GM23248 (cell line): Measurements from ENCODE around the gene MTUS2. TPM values are rescaled to one million over a fixed set of nuclear protein-coding genes. Genes with fewer than 3 reads are reported as not detected.

Experiments
- DNase-seq: peaks from one replicate; pipeline ENCODE4 v3.0.0-alpha.2; 2015
- H2AFZ ChIP-seq: fragments of 200-600 bp; sonication (generic); 2 replicates; pipeline ENCODE4 v1.6.1; 2016; ENCODE audit warnings: antibody characterized with exemption
- H3F3A ChIP-seq: fragments of 200-600 bp; sonication (generic); 2 replicates; pipeline ENCODE4 v1.6.1; 2016; ENCODE audit warnings: mild to moderate bottlenecking, antibody characterized with exemption, mixed run types; ENCODE audit not compliant: insufficient read depth
- H3K27ac ChIP-seq: fragments of 200-600 bp; sonication (generic); 2 replicates; pipeline ENCODE4 v1.5.1; 2016; ENCODE audit warnings: mild to moderate bottlenecking
- H3K27me3 ChIP-seq: fragments of 200-600 bp; sonication (generic); replicated peaks from 2 replicates; pipeline ENCODE4 v1.6.1; 2016; ENCODE audit warnings: mild to moderate bottlenecking; ENCODE audit not compliant: insufficient read depth
- H3K36me3 ChIP-seq: fragments of 200-600 bp; sonication (generic); 2 replicates; pipeline ENCODE4 v1.6.1; 2016; ENCODE audit warnings: low read depth, mild to moderate bottlenecking
- H3K4me1 ChIP-seq: fragments of 200-600 bp; sonication (generic); 2 replicates; pipeline ENCODE4 v1.6.1; 2016; ENCODE audit warnings: mild to moderate bottlenecking; ENCODE audit not compliant: insufficient read depth
- H3K4me2 ChIP-seq: fragments of 200-600 bp; sonication (generic); one replicate; pipeline ENCODE4 v1.6.1; 2016; ENCODE audit warnings: mild to moderate bottlenecking; ENCODE audit not compliant: unreplicated experiment
- H3K4me3 ChIP-seq: fragments of 200-600 bp; sonication (generic); 2 replicates; pipeline ENCODE4 v1.5.1; 2016; ENCODE audit warnings: mild to moderate bottlenecking
- H3K79me2 ChIP-seq: fragments of 200-600 bp; sonication (generic); 2 replicates; pipeline ENCODE4 v1.6.1; 2016; ENCODE audit warnings: mild to moderate bottlenecking; ENCODE audit not compliant: insufficient read depth
- H3K9ac ChIP-seq: fragments of 200-600 bp; sonication (generic); 2 replicates; pipeline ENCODE4 v1.6.1; 2016; ENCODE audit warnings: mild to moderate bottlenecking
- H3K9me2 ChIP-seq: fragments of 200-600 bp; sonication (generic); 2 replicates; pipeline ENCODE4 v1.6.1; 2016; ENCODE audit warnings: mixed run types, mild to moderate bottlenecking, moderate library complexity; ENCODE audit not compliant: insufficient read depth
- H3K9me3 ChIP-seq: fragments of 200-600 bp; sonication (generic); one replicate; pipeline ENCODE4 v1.6.1; 2017; ENCODE audit warnings: low read depth
- H4K20me1 ChIP-seq: fragments of 200-600 bp; sonication (generic); 2 replicates; pipeline ENCODE4 v1.6.0; 2016; ENCODE audit not compliant: insufficient read depth
- EZH2 ChIP-seq: fragments of 200-600 bp; sonication (generic); IDR thresholded peaks from 2 replicates; pipeline ENCODE4 v1.6.1; 2018; ENCODE audit warnings: antibody characterized with exemption, mild to moderate bottlenecking; ENCODE audit not compliant: insufficient read depth, poor library complexity, severe bottlenecking
- EZH2phosphoT487 ChIP-seq: fragments of 200-600 bp; sonication (generic); IDR thresholded peaks from 2 replicates; pipeline ENCODE4 v1.6.1; 2018; ENCODE audit warnings: antibody characterized with exemption, moderate library complexity, mild to moderate bottlenecking, low read depth; ENCODE audit not compliant: insufficient read depth
- WGBS, 2 experiments: methylation state at CpG; one replicate each; pipeline ENCODE4 v1.1.6; 2015 to 2017; ENCODE audit warnings: low lambda C conversion rate in 2 of 2, low coverage in 1 of 2; ENCODE audit errors: missing lambda C conversion rate in 2 of 2; 5-methylcytosine and 5-hydroxymethylcytosine counted together
- in situ Hi-C: fragments of 300-500 bp; cut with MboI; formaldehyde crosslinking; loops from 2 replicates; pipeline ENCODE4 v1.15.0; 2020
- polyA plus RNA-seq: library from polyadenylated mRNA; unstranded; fragments of >200 nt; fragmentation: Nextera tagmentation; extraction: Ambion mirVana; gene quantifications from 2 replicates; pipeline ENCODE4 v1.2.1, GENCODE V29; 2016
- total RNA-seq: library from RNA; depleted of rRNA; stranded (reverse); fragments of >200 nt; shearing (Covaris generic); gene quantifications from 2 replicates; pipeline ENCODE4 v1.2.3, GENCODE V29; 2014

MTUS2 gene
- total and polyA plus RNA-seq, 2 experiments from 2014 or later: 0.43 to 0.74 TPM

DNA sequence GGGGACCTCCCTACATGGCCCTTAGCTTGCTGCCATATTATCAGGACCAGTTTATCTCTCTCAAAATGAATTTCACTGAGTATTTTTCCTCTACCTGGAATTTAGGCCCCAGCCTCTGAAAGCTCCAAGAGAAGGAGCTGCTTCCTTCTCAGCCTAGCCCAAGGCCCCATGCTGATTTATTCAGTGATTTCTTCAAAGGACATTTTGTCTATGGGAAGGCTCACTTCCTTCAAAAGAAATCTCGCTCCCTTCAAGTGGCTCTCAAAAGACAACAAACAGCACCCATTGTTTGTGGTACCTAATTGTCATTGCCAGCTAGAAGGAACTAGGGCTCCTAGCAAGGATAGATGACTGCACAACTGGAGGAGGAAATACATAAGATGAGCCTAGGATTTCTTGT is 602.9 kb downstream of the MTUS2 start:
- H3K4me3 ChIP-seq: no peak overlapping the region
- no peak overlapping the region for H3K27ac ChIP-seq
- no peak overlapping the region for H3K9ac ChIP-seq
- in situ Hi-C loops: no loop called here
- H2AFZ ChIP-seq: no peak overlapping the region
- no peaks in the 10 kb centered on the region for H3K79me2 ChIP-seq
- no peak for TF ChIP-seq EZH2
- TF ChIP-seq EZH2phosphoT487: no peak
- no peaks in the 10 kb centered on the region for H3K36me3 ChIP-seq
- no peaks in the 10 kb centered on the region for H3K9me3 ChIP-seq
- peaks cover 6% of the 10 kb centered on the region for H3F3A ChIP-seq
- WGBS, 2 experiments: 87 to 92% methylated on average over 1 of the region's 1 CpG
- no peaks in the 10 kb centered on the region for H3K9me2 ChIP-seq
- peaks cover 16% of the 10 kb centered on the region for H3K27me3 ChIP-seq
- no peaks in the 10 kb centered on the region for H4K20me1 ChIP-seq
- peaks cover 6% of the 10 kb centered on the region for H3K4me1 ChIP-seq
- DNase-seq: no peak
- H3K4me2 ChIP-seq: no peak overlapping the region

DNA sequence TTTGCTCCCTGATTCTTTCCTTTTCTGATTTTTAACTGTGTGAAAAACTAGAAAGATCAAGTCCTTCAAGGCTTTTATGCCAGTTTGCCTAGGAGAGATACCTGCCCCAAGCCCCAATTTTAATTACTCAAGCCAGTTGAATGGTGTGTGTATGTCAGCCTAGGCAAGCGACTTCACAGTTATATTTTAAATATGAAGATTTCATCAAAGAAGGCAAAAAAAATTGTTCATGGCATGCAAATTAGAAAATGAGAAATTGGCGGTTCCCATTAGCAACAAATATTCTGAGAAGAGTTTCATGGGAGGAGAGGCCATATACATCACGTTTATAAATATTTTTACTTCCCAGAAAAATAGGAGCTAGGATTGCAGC is 607.8 kb downstream of the MTUS2 start:
- no peak overlapping the region for H3K27ac ChIP-seq
- H4K20me1 ChIP-seq: no peaks in the 10 kb centered on the region
- no peak for TF ChIP-seq EZH2
- no peak for TF ChIP-seq EZH2phosphoT487
- H3K9me2 ChIP-seq: no peaks in the 10 kb centered on the region
- 32 to 33% methylated on average over 3 of the region's 3 CpGs for WGBS, 2 experiments
- in situ Hi-C loops: no loop called here
- no peaks in the 10 kb centered on the region for H3K36me3 ChIP-seq
- H3K4me3 ChIP-seq: peak overlapping the region; percentile 75
- H2AFZ ChIP-seq: peak overlapping the region; percentile 56
- no peak for DNase-seq
- H3K79me2 ChIP-seq: no peaks in the 10 kb centered on the region
- H3K27me3 ChIP-seq: no peaks in the 10 kb centered on the region
- peak overlapping the region; percentile 25; the same call in 1 of the 2 replicates for H3K9ac ChIP-seq
- H3K4me1 ChIP-seq: peaks cover 22% of the 10 kb centered on the region
- H3F3A ChIP-seq: peaks cover 19% of the 10 kb centered on the region
- H3K4me2 ChIP-seq: peak overlapping the region; percentile 88
- no peaks in the 10 kb centered on the region for H3K9me3 ChIP-seq

DNA sequence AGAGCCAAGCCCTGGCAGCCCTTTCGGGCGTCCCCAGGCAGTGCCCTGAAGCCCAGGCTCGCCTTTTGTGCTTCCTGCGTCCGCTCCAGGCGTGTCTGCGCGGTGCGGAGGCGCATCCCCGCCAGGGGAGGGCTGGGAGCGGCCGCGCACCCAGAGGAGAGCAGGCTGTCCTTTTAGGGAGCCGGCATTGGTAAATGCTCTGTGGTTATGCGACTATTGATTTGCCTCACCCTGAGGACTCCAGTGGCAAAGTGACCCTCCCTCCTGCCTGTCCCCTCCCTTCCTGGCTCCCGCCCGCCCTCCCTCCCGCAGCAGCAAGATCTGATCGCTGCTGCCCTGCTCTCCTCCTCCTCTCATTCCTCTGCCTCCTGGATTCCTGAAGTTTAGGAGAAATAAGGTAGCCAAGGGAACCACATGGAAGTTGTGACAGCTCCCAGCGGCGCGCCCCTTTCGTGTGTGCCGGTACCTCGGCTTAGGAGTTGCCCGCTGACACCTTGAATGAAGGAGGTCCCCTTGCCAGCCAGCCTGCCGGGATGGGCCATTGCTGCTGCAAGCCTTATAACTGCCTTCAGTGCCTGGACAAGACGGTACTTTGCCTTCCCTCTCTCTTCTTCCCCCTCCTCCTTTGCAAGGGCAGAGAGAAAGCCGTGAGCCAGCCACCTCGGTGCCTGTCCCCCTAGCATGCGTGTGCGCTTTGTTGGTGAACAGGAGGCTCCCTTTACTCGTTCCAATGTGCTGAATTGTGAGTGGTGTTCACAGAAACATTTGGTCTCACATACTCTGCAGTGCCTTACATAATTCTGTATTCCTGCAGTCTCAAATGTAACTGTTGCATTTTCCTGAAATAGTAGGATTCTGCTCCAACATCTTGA is 608.4 kb downstream of the MTUS2 start:
- H3K9ac ChIP-seq: peak overlapping the region; percentile 25; the same call in 1 of the 2 replicates
- peak; percentile 73 for DNase-seq
- TF ChIP-seq EZH2phosphoT487 (no peak), EZH2 (no peak)

DNA sequence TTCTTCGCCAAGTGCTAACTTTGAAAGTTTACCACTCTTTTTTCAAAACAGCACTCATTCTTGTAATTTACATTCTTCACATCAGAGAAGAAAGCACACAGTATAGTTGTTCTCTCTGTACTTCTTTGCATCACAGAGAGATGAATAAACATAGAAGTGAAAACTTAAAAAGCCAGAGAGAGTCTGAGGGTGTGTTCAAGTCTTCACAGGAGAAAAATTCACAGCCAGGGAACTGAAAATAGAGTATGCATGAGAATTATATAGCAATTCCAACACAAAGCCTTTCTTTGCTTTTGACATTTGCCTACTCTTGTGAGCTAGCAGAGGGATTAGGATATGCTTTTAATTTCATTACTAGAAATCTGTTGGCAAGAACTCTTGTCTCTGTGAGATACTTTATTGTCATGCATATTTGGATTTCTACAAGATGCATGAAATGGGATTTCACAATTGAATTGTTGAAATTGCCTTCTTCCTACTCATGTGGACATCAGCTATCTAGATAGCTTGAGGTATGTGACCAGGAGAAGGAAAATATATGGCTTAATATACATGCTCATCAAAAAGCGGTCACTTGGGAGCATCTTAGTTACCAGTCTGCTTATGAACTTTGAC is 609.3 kb downstream of the MTUS2 start:
- H3K4me2 ChIP-seq: peak overlapping the region; percentile 88
- H2AFZ ChIP-seq: peak overlapping the region; percentile 56
- in situ Hi-C loops: no loop called here
- peak; percentile 64 for DNase-seq
- no peaks in the 10 kb centered on the region for H3K79me2 ChIP-seq
- H3K4me3 ChIP-seq: peak overlapping the region; percentile 75
- no peaks in the 10 kb centered on the region for H3K9me2 ChIP-seq
- H3K9me3 ChIP-seq: no peaks in the 10 kb centered on the region
- 71 to 77% methylated on average over 2 of the region's 2 CpGs for WGBS, 2 experiments
- H3F3A ChIP-seq: peaks cover 32% of the 10 kb centered on the region
- no peaks in the 10 kb centered on the region for H4K20me1 ChIP-seq
- 0 out of 2 replicates have a peak overlapping the region, but pooled peaks have one; percentile 4 for H3K27ac ChIP-seq
- H3K4me1 ChIP-seq: peaks cover 26% of the 10 kb centered on the region
- H3K27me3 ChIP-seq: no peaks in the 10 kb centered on the region
- TF ChIP-seq EZH2: no peak
- TF ChIP-seq EZH2phosphoT487: no peak
- no peaks in the 10 kb centered on the region for H3K36me3 ChIP-seq
- no peak overlapping the region for H3K9ac ChIP-seq

More for the DNA sequence above, 608.4 kb downstream of the MTUS2 start:
- H3F3A ChIP-seq: peaks cover 23% of the 10 kb centered on the region
- peak overlapping the region; percentile 75 for H3K4me3 ChIP-seq
- H3K27ac ChIP-seq: no peak overlapping the region
- H3K9me3 ChIP-seq: no peaks in the 10 kb centered on the region
- H3K4me1 ChIP-seq: peaks cover 22% of the 10 kb centered on the region
- H3K4me2 ChIP-seq: peak overlapping the region; percentile 88
- H3K79me2 ChIP-seq: no peaks in the 10 kb centered on the region
- H4K20me1 ChIP-seq: no peaks in the 10 kb centered on the region
- 2 to 3% methylated on average over 28 to 34 of the region's 34 CpGs for WGBS, 2 experiments
- no peaks in the 10 kb centered on the region for H3K9me2 ChIP-seq
- no peaks in the 10 kb centered on the region for H3K36me3 ChIP-seq
- no peaks in the 10 kb centered on the region for H3K27me3 ChIP-seq
- in situ Hi-C loops: no loop called here
- H2AFZ ChIP-seq: peak overlapping the region; percentile 56
